Cardiac fibroblast (primary cell): ENCODE data around the gene SLAMF7.

Experiments used
- DNase-seq, 2 donors: peaks; one replicate each; pipeline versions ENCODE4 v3.0.0 to v3.0.0-alpha.2; 2010; ENCODE audit warnings: low read depth in 2 of 2
- H3K4me3 ChIP-seq, 2 donors: replicated peaks in 1 of 2; 1 replicate in 1 of 2; 2 replicates in 1 of 2; pipeline ENCODE4 v1.5.1; 2011; ENCODE audit warnings: low read depth in 2 of 2, low read length in 2 of 2, mild to moderate bottlenecking in 2 of 2, moderate library complexity in 1 of 2
- TF ChIP-seq, protein P1 (sequence below): IDR thresholded peaks from one replicate; pipeline ENCODE4 v1.5.1; 2011; ENCODE audit warnings: low read depth, mild to moderate bottlenecking, low read length, inconsistent platforms

Gene SLAMF7

DNA sequence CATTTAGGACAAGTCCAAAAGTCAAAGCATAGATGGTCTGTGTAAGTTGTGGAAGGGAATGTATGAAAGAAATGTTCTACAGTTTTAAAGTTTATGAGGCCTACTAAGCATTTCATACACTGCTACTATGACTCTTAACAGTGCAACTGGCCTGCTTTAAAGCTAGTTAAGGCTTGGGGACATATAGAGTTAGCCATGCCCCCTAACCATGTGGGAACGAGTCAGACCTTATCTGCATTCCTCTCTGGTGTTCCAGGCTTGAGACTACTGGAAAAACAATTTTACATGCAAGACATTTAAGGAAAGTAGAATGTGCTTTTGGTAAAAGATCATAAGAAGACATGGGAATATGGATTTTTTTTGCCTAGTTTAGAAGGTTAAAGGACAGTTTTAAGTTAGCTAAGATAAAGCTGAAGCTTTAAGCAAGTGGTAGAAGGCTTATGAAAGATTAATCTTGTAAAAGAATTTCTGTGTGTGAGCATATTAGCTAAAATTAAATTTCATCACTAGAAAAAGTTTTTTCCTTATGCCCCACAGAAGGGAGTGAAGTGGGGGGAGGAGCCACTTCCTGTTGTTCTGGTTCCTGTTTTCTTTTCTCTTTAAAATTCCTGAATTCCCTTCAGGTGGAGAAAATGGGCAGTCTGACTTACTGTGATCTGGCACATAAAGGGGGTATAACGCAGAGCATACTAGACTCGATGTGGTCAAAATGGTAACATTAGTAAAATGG is 18.5 kb upstream of the SLAMF7 start:
- DNase-seq = peak in 1 of 2 donors; percentile 19
- no peak overlapping the region for H3K4me3 ChIP-seq
- TF ChIP-seq, protein P1, sequence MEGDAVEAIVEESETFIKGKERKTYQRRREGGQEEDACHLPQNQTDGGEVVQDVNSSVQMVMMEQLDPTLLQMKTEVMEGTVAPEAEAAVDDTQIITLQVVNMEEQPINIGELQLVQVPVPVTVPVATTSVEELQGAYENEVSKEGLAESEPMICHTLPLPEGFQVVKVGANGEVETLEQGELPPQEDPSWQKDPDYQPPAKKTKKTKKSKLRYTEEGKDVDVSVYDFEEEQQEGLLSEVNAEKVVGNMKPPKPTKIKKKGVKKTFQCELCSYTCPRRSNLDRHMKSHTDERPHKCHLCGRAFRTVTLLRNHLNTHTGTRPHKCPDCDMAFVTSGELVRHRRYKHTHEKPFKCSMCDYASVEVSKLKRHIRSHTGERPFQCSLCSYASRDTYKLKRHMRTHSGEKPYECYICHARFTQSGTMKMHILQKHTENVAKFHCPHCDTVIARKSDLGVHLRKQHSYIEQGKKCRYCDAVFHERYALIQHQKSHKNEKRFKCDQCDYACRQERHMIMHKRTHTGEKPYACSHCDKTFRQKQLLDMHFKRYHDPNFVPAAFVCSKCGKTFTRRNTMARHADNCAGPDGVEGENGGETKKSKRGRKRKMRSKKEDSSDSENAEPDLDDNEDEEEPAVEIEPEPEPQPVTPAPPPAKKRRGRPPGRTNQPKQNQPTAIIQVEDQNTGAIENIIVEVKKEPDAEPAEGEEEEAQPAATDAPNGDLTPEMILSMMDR = no peak

DNA sequence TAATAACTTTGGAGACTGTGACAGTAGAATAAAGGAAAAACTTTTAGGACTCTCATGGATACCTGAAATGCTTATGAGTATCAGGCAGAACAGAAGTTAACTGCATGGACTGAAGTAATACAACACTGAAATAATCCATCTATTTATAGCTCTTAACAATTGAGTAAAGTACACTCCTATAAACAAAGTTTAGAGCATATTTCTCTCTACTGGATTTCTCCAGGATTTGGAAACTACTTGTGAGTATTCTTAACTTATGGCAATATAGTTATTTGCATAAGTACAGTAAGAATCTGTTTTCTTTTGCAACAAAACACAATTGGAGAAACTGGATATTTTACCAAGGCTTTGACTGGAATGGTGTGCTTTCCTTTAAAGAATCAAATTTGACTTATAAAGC is 17.6 kb upstream of the SLAMF7 start:
- H3K4me3 ChIP-seq = no peak overlapping the region
- DNase-seq = no peak
- TF ChIP-seq, protein P1 = no peak

DNA sequence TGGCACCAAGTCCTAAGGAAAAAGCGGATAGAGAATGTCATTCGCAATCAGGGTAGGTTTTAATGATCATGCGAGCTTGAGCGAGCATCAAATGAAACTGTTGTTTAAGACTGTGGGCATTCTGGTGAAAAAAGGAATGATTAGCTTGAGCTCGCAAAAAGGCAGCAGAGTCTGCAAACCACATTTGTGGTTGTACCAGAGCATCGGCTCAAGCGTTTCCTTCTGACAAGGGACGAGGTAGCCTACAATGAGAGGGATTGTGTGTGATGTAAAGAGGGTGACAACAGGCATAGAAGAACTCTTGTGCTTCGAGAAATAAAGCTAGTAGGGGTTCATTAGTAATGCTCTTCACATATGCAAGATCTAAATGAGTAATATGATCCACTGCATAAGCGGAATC is 16.3 kb upstream of the SLAMF7 start:
- TF ChIP-seq, protein P1 = no peak
- DNase-seq = no peak
- no peak overlapping the region for H3K4me3 ChIP-seq

DNA sequence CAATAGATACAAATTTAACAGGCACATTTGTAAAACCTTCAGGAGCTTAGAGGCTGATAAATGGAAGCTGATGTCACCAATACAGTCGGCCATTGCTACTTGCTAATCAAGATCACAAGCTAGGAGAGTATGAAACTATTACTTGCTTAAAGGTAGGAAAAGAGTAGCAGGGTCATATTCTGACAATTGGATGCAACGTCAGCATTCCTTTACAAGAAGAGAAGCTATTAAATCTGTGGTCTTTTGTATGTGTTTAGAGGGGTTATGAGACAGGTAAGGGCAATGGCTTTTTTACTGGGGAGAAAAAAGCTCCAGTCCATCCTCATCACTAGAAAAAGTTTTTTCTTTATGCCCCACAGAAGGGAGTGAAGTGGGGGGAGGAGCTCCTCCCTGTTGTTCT is 15.7 kb upstream of the SLAMF7 start:
- H3K4me3 ChIP-seq = no peak overlapping the region
- TF ChIP-seq, protein P1 = no peak
- DNase-seq = no peak

DNA sequence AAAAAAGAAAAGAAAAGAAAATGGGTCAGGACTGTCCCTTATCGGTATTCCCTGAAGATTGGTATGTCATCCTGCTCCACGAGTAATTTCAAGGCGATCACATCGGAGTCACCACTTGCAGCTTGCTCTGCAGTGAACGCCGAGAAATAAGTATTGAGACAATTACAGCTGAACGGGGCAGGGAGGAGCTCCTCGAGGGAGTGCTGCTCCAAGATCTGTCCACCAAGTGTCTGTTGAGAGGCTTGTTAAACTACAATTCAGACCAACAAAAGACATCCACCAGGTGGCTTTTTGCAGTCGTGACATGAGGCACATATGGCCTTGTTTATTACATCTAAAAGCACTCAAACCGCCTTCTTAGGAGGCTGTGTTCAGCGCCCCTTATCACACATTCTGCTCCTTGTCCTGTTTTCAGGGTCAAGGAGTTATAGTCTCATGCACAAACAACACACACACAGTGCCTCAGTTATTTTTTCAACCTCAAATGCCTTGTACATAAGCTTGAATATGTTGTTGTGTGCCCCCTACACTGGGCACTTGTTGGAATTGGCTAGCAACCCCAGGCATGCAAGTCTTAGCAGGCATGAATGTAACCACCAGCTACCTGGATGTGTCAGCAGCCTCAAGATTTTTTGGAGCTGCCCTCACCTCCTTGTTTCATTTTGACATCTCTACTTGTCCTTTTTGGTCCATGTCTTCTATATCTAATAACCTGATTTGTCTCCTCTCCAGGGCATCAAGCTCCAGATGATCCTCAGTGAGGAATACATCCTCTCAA is 14.4 kb upstream of the SLAMF7 start:
- TF ChIP-seq, protein P1 = no peak
- no peak overlapping the region for H3K4me3 ChIP-seq
- no peak for DNase-seq

DNA sequence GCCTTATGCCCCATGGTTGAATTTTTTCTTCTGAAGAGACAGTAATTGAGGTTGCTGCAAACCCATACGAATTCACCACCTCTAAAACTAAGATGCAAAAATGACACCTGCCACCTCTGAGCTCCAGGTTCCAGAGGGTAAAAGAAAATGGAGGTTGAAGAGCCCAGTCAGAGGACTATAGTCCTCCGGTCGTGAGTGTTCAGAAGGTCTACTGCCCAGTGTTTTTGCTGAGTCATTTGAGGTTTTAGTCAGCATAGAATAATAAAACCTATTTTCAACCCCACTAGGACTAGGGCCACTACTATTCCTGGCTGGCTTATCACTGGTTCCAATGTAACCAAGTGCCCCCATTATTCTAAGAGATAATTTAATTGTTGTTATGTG is 12.9 kb upstream of the SLAMF7 start:
- peak; percentile 27 to 31 for DNase-seq
- TF ChIP-seq, protein P1 = no peak
- no peak overlapping the region for H3K4me3 ChIP-seq
